GM23248 (cell line): ENCODE results near the gene NDE1. TPM values are rescaled to one million over a fixed set of nuclear protein-coding genes. Genes with fewer than 3 reads are reported as not detected.
"Not testable (repeated sequence)": the region's sequence is repeated elsewhere in the genome, so short reads cannot be mapped to it uniquely, and the experiment has no call there.

Experiments
- DNase-seq: peaks from one replicate; pipeline ENCODE4 v3.0.0-alpha.2; 2015
- H2AFZ ChIP-seq: fragments of 200-600 bp; sonication (generic); 2 replicates; pipeline ENCODE4 v1.6.1; 2016; ENCODE audit warnings: antibody characterized with exemption
- H3F3A ChIP-seq: fragments of 200-600 bp; sonication (generic); 2 replicates; pipeline ENCODE4 v1.6.1; 2016; ENCODE audit warnings: mild to moderate bottlenecking, antibody characterized with exemption, mixed run types; ENCODE audit not compliant: insufficient read depth
- H3K27ac ChIP-seq: fragments of 200-600 bp; sonication (generic); 2 replicates; pipeline ENCODE4 v1.5.1; 2016; ENCODE audit warnings: mild to moderate bottlenecking
- H3K27me3 ChIP-seq: fragments of 200-600 bp; sonication (generic); replicated peaks from 2 replicates; pipeline ENCODE4 v1.6.1; 2016; ENCODE audit warnings: mild to moderate bottlenecking; ENCODE audit not compliant: insufficient read depth
- H3K36me3 ChIP-seq: fragments of 200-600 bp; sonication (generic); 2 replicates; pipeline ENCODE4 v1.6.1; 2016; ENCODE audit warnings: low read depth, mild to moderate bottlenecking
- H3K4me1 ChIP-seq: fragments of 200-600 bp; sonication (generic); 2 replicates; pipeline ENCODE4 v1.6.1; 2016; ENCODE audit warnings: mild to moderate bottlenecking; ENCODE audit not compliant: insufficient read depth
- H3K4me2 ChIP-seq: fragments of 200-600 bp; sonication (generic); one replicate; pipeline ENCODE4 v1.6.1; 2016; ENCODE audit warnings: mild to moderate bottlenecking; ENCODE audit not compliant: unreplicated experiment
- H3K4me3 ChIP-seq: fragments of 200-600 bp; sonication (generic); 2 replicates; pipeline ENCODE4 v1.5.1; 2016; ENCODE audit warnings: mild to moderate bottlenecking
- H3K79me2 ChIP-seq: fragments of 200-600 bp; sonication (generic); 2 replicates; pipeline ENCODE4 v1.6.1; 2016; ENCODE audit warnings: mild to moderate bottlenecking; ENCODE audit not compliant: insufficient read depth
- H3K9ac ChIP-seq: fragments of 200-600 bp; sonication (generic); 2 replicates; pipeline ENCODE4 v1.6.1; 2016; ENCODE audit warnings: mild to moderate bottlenecking
- H3K9me2 ChIP-seq: fragments of 200-600 bp; sonication (generic); 2 replicates; pipeline ENCODE4 v1.6.1; 2016; ENCODE audit warnings: mixed run types, mild to moderate bottlenecking, moderate library complexity; ENCODE audit not compliant: insufficient read depth
- H3K9me3 ChIP-seq: fragments of 200-600 bp; sonication (generic); one replicate; pipeline ENCODE4 v1.6.1; 2017; ENCODE audit warnings: low read depth
- H4K20me1 ChIP-seq: fragments of 200-600 bp; sonication (generic); 2 replicates; pipeline ENCODE4 v1.6.0; 2016; ENCODE audit not compliant: insufficient read depth
- EZH2 ChIP-seq: fragments of 200-600 bp; sonication (generic); IDR thresholded peaks from 2 replicates; pipeline ENCODE4 v1.6.1; 2018; ENCODE audit warnings: antibody characterized with exemption, mild to moderate bottlenecking; ENCODE audit not compliant: insufficient read depth, poor library complexity, severe bottlenecking
- EZH2phosphoT487 ChIP-seq: fragments of 200-600 bp; sonication (generic); IDR thresholded peaks from 2 replicates; pipeline ENCODE4 v1.6.1; 2018; ENCODE audit warnings: antibody characterized with exemption, moderate library complexity, mild to moderate bottlenecking, low read depth; ENCODE audit not compliant: insufficient read depth
- WGBS, 2 experiments: methylation state at CpG; one replicate each; pipeline ENCODE4 v1.1.6; 2015 to 2017; ENCODE audit warnings: low lambda C conversion rate in 2 of 2, low coverage in 1 of 2; ENCODE audit errors: missing lambda C conversion rate in 2 of 2; 5-methylcytosine and 5-hydroxymethylcytosine counted together
- in situ Hi-C: fragments of 300-500 bp; cut with MboI; formaldehyde crosslinking; loops from 2 replicates; pipeline ENCODE4 v1.15.0; 2020
- polyA plus RNA-seq: library from polyadenylated mRNA; unstranded; fragments of >200 nt; fragmentation: Nextera tagmentation; extraction: Ambion mirVana; gene quantifications from 2 replicates; pipeline ENCODE4 v1.2.1, GENCODE V29; 2016
- total RNA-seq: library from RNA; depleted of rRNA; stranded (reverse); fragments of >200 nt; shearing (Covaris generic); gene quantifications from 2 replicates; pipeline ENCODE4 v1.2.3, GENCODE V29; 2014

NDE1 gene
- total and polyA plus RNA-seq, 2 experiments from 2014 or later, result 31.2 to 37.8 TPM

GRCh38 chr16:15643946-15644250 is 6.1 kb upstream of the NDE1 start:
- Histone ChIP-seq H2AFZ (peak overlapping the region; percentile 84), H4K20me1 (no peaks in the 10 kb centered on the region), H3K9ac (peak overlapping the region; percentile 100), H3K79me2 (peaks cover 39% of the 10 kb centered on the region), H3K36me3 (peaks cover 2% of the 10 kb centered on the region), H3F3A (peaks cover 31% of the 10 kb centered on the region), H3K27ac (peak overlapping the region; percentile 100), H3K4me2 (peak overlapping the region; percentile 97), H3K27me3 (no peaks in the 10 kb centered on the region), H3K9me2 (no peaks in the 10 kb centered on the region), H3K4me3 (peak overlapping the region; percentile 94), H3K9me3 (no peaks in the 10 kb centered on the region), H3K4me1 (peaks cover 27% of the 10 kb centered on the region)
- DNase-seq, result no peak
- in situ Hi-C loops, result no loop called here
- TF ChIP-seq EZH2 (no peak), EZH2phosphoT487 (no peak)
- WGBS, 2 experiments, result 1 to 2% methylated on average over 4 of the region's 4 CpGs

- no peaks in the 10 kb centered on the region for H4K20me1 ChIP-seq
- H3K9me3 ChIP-seq, result no peaks in the 10 kb centered on the region
- peaks cover 31% of the 10 kb centered on the region for H3F3A ChIP-seq
- peak overlapping the region; percentile 84 for H2AFZ ChIP-seq
- WGBS, 2 experiments, result 39 to 47% methylated on average over 9 of the region's 9 CpGs
- in situ Hi-C loops, result no loop called here
- H3K27ac ChIP-seq, result peak overlapping the region; percentile 100
- H3K9me2 ChIP-seq, result no peaks in the 10 kb centered on the region
- no peaks in the 10 kb centered on the region for H3K27me3 ChIP-seq
- no peaks in the 10 kb centered on the region for H3K36me3 ChIP-seq
- TF ChIP-seq EZH2phosphoT487 (no peak), EZH2 (no peak)
- peaks cover 27% of the 10 kb centered on the region for H3K4me1 ChIP-seq
- peak overlapping the region; percentile 94 for H3K4me3 ChIP-seq
- peaks cover 34% of the 10 kb centered on the region for H3K79me2 ChIP-seq
- DNase-seq, result peak; percentile 66
- peak overlapping the region; percentile 100 for H3K9ac ChIP-seq
- H3K4me2 ChIP-seq, result peak overlapping the region; percentile 97
Measured at GRCh38 chr16:15644267-15644961, 5.6 kb upstream of the NDE1 start.

GRCh38 chr16:15644962-15645465 is 5.0 kb upstream of the NDE1 start:
- H3K9me2 ChIP-seq, H3K4me2 ChIP-seq, H3K4me3 ChIP-seq, H3K27me3 ChIP-seq, H3K36me3 ChIP-seq, H3K9me3 ChIP-seq, H4K20me1 ChIP-seq, H2AFZ ChIP-seq, in situ Hi-C loops: not testable (repeated sequence)
- DNase-seq, result peak; percentile 83
- Histone ChIP-seq H3K4me1 (peaks cover 30% of the 10 kb centered on the region), H3K79me2 (peaks cover 28% of the 10 kb centered on the region), H3F3A (peaks cover 31% of the 10 kb centered on the region), H3K9ac (peak overlapping the region; percentile 100), H3K27ac (peak overlapping the region; percentile 100)
- WGBS, 2 experiments, result 61 to 72% methylated on average over 10 of the region's 10 CpGs

GRCh38 chr16:15646557-15647293 is 3.3 kb upstream of the NDE1 start:
- 86 to 90% methylated on average over 11 to 13 of the region's 13 CpGs for WGBS, 2 experiments
- in situ Hi-C loops, result not testable (repeated sequence)

More at GRCh38 chr16:15646557-15647293, 3.3 kb upstream of the NDE1 start:
- peaks cover 29% of the 10 kb centered on the region for H3K4me1 ChIP-seq
- not testable (repeated sequence) for H3K36me3 ChIP-seq, H3K27me3 ChIP-seq, H3K4me3 ChIP-seq, H4K20me1 ChIP-seq, H3K4me2 ChIP-seq, H2AFZ ChIP-seq, DNase-seq, H3K9ac ChIP-seq, H3K27ac ChIP-seq, H3K9me3 ChIP-seq, H3K9me2 ChIP-seq
- peaks cover 26% of the 10 kb centered on the region for H3K79me2 ChIP-seq
- peaks cover 31% of the 10 kb centered on the region for H3F3A ChIP-seq
